ENCODE data around the gene CCR7.

CCR7 gene

GRCh38 chr17:40559954-40560591 is 5.2 kb downstream of the CCR7 start:
- TF ChIP-seq CTCF (IDR thresholded peaks at IDR 0.05; ENCODE audit: insufficient read depth, low read depth, low read length, missing control alignments) = peak; percentile 98
- peak; percentile 94 for DNase-seq (ENCODE audit: low read depth)
- no peak overlapping the region for H3K4me3 ChIP-seq (ENCODE audit: low read length)

GRCh38 chr17:40559564-40559916 is 5.7 kb downstream of the CCR7 start:
- H3K4me3 ChIP-seq (ENCODE audit: low read length) = no peak overlapping the region
- no peak for TF ChIP-seq CTCF (IDR thresholded peaks at IDR 0.05; ENCODE audit: insufficient read depth, low read depth, low read length, missing control alignments)
- no peak for DNase-seq (ENCODE audit: low read depth)

- no peak for DNase-seq (ENCODE audit: low read depth)
- no peak for TF ChIP-seq CTCF (IDR thresholded peaks at IDR 0.05; ENCODE audit: insufficient read depth, low read depth, low read length, missing control alignments)
- no peak overlapping the region for H3K4me3 ChIP-seq (ENCODE audit: low read length)
These were observed 6.2 kb downstream of the CCR7 start for GRCh38 chr17:40558890-40559563.

GRCh38 chr17:40558300-40558889 is 6.9 kb downstream of the CCR7 start:
- no peak overlapping the region for H3K4me3 ChIP-seq (ENCODE audit: low read length)
- no peak for TF ChIP-seq CTCF (IDR thresholded peaks at IDR 0.05; ENCODE audit: insufficient read depth, low read depth, low read length, missing control alignments)
- DNase-seq (ENCODE audit: low read depth) = no peak

- DNase-seq (ENCODE audit: low read depth) = no peak
- no peak overlapping the region for H3K4me3 ChIP-seq (ENCODE audit: low read length)
These were observed 7.6 kb downstream of the CCR7 start for GRCh38 chr17:40557531-40558299.

More at GRCh38 chr17:40557531-40558299, 7.6 kb downstream of the CCR7 start:
- TF ChIP-seq CTCF (IDR thresholded peaks at IDR 0.05; ENCODE audit: insufficient read depth, low read depth, low read length, missing control alignments) = no peak
